PC-3 (cell line): ENCODE measurements around the gene SPCS2. TPM values are rescaled to one million over a fixed set of nuclear protein-coding genes. Genes with fewer than 3 reads are reported as not detected.
"Not testable (repeated sequence)": the region's sequence is repeated elsewhere in the genome, so short reads cannot be mapped to it uniquely, and the experiment has no call there.

ENCODE experiments used
- ATAC-seq: fragments of 200-7000 bp; cut with Tn5 transposase; 2 replicates; pipeline ENCODE4 v1.9.1; 2020; ENCODE audit warnings: mild to moderate bottlenecking, moderate library complexity
- BruUV-seq: library from RNA; stranded (reverse); fragments of 400-500 nt; replicated peaks from 2 replicates; lab custom pipeline; 2021; lab: Mats Ljungman, UMichigan
- CTCF ChIA-PET: fragments of 300-600 bp; sonication (Branson Sonifier 250); formaldehyde crosslinking; loops from one replicate; lab custom pipeline; 2022; ENCODE audit warnings: antibody characterized with exemption; lab: Charles Lee
- POLR2A ChIA-PET: fragments of 300-600 bp; sonication (Branson Sonifier 250); formaldehyde crosslinking; loops from one replicate; lab custom pipeline; 2022; ENCODE audit warnings: antibody characterized with exemption; ENCODE audit not compliant: unreplicated experiment; lab: Charles Lee
- DNase-seq: peaks from one replicate; pipeline ENCODE4 v3.0.0-alpha.2; 2015
- H2AFZ ChIP-seq: fragments of 300-600 bp; sonication (generic); 2 replicates; pipeline ENCODE4 v1.6.0; 2016; ENCODE audit warnings: antibody characterized with exemption, low read length
- H3F3A ChIP-seq: fragments of 300-600 bp; sonication (generic); one replicate; pipeline ENCODE4 v1.6.0; 2017; ENCODE audit warnings: antibody characterized with exemption, low read length, control low read depth, mild to moderate bottlenecking; ENCODE audit not compliant: unreplicated experiment
- H3K27ac ChIP-seq: fragments of 300-600 bp; sonication (generic); 2 replicates; pipeline ENCODE4 v1.5.1; 2016; ENCODE audit warnings: mild to moderate bottlenecking, low read length
- H3K27me3 ChIP-seq: fragments of 300-600 bp; sonication (generic); 2 replicates; pipeline ENCODE4 v1.6.1; 2016; ENCODE audit warnings: low read length, mixed read lengths
- H3K36me3 ChIP-seq: fragments of 300-600 bp; sonication (generic); 2 replicates; pipeline ENCODE4 v1.6.1; 2016; ENCODE audit warnings: low read depth, mixed run types, low read length, mixed read lengths
- H3K4me1 ChIP-seq: fragments of 300-600 bp; sonication (generic); 2 replicates; pipeline ENCODE4 v1.5.1; 2016; ENCODE audit warnings: low read length; ENCODE audit not compliant: insufficient read depth
- H3K4me2 ChIP-seq: fragments of 300-600 bp; sonication (generic); 2 replicates; pipeline ENCODE4 v1.6.0; 2016; ENCODE audit warnings: low read length
- H3K4me3 ChIP-seq: fragments of 300-600 bp; sonication (generic); 2 replicates; pipeline ENCODE4 v1.5.1; 2016; ENCODE audit warnings: mild to moderate bottlenecking, low read length, mixed read lengths
- H3K79me2 ChIP-seq: fragments of 300-600 bp; sonication (generic); 2 replicates; pipeline ENCODE4 v1.6.1; 2017; ENCODE audit warnings: low read length, mixed read lengths
- H3K9ac ChIP-seq: fragments of 300-600 bp; sonication (generic); 2 replicates; pipeline ENCODE4 v1.6.0; 2016; ENCODE audit warnings: mild to moderate bottlenecking, low read length
- H3K9me2 ChIP-seq: fragments of 300-600 bp; sonication (generic); replicated peaks from 2 replicates; pipeline ENCODE4 v1.6.1; 2016; ENCODE audit warnings: mixed run types, low read length, mixed read lengths
- H3K9me3 ChIP-seq: fragments of 300-600 bp; sonication (generic); 2 replicates; pipeline ENCODE4 v1.6.1; 2016; ENCODE audit warnings: low read length, mixed read lengths
- H4K20me1 ChIP-seq: fragments of 300-600 bp; sonication (generic); 2 replicates; pipeline ENCODE4 v1.6.1; 2016; ENCODE audit warnings: low read length, mixed read lengths
- CTCF ChIP-seq: fragments of 300-600 bp; sonication (generic); conservative IDR thresholded peaks from 2 replicates; pipeline ENCODE4 v1.5.1; 2017; ENCODE audit warnings: antibody characterized with exemption, low read depth, mild to moderate bottlenecking, low read length
- EZH2 ChIP-seq: fragments of 300-600 bp; sonication (generic); IDR thresholded peaks from one replicate; pipeline ENCODE4 v1.6.1; 2017; ENCODE audit warnings: antibody characterized with exemption, mild to moderate bottlenecking, low read length; ENCODE audit not compliant: unreplicated experiment
- EZH2phosphoT487 ChIP-seq: fragments of 300-600 bp; sonication (generic); IDR thresholded peaks from 2 replicates; pipeline ENCODE4 v1.6.1; 2018; ENCODE audit warnings: mild to moderate bottlenecking, antibody characterized with exemption, low read length, borderline replicate concordance
- intact Hi-C: fragments of 100-400 bp; cut with micrococcal nuclease; formaldehyde crosslinking; loops from 2 replicates; pipeline ENCODE4 v1.9.0; 2023
- total RNA-seq: library from RNA; depleted of rRNA; stranded (reverse); fragments of >200 nt; gene quantifications from 2 replicates; pipeline ENCODE4 v1.2.3, GENCODE V29; 2014

The SPCS2 gene
- total RNA-seq, 1 experiment from 2014 or later, result 129 TPM

- no peaks in the 10 kb centered on the region for H3K27me3 ChIP-seq
- ATAC-seq, result no peak
- intact Hi-C loops, result no loop called here
- H3K9me3 ChIP-seq, result no peaks in the 10 kb centered on the region
- no peaks in the 10 kb centered on the region for H3K4me1 ChIP-seq
- H3K9ac ChIP-seq, result no peak overlapping the region
- TF ChIP-seq CTCF (no peak), EZH2 (no peak), EZH2phosphoT487 (no peak)
- no peak for DNase-seq
- H3K79me2 ChIP-seq, result peaks cover 99% of the 10 kb centered on the region
- H3K9me2 ChIP-seq, result no peaks in the 10 kb centered on the region
- H3K4me3 ChIP-seq, result no peak overlapping the region
- ChIA-PET CTCF (no interaction called here), POLR2A (no interaction called here)
- peaks cover 36% of the 10 kb centered on the region for H3K36me3 ChIP-seq
- no peak overlapping the region for H2AFZ ChIP-seq
- peaks cover 48% of the 10 kb centered on the region; the same call in 1 of the 2 replicates for H4K20me1 ChIP-seq
- no peaks in the 10 kb centered on the region for H3F3A ChIP-seq
- no TSS peak for BruUV-seq
- no peak overlapping the region for H3K4me2 ChIP-seq
- H3K27ac ChIP-seq, result no peak overlapping the region
Measured at GRCh38 chr11:74956397-74957015, 7.4 kb downstream of the SPCS2 start.

GRCh38 chr11:74957937-74958629 lies 9.0 kb downstream of the SPCS2 start:
- Histone ChIP-seq H3K9ac (no peak overlapping the region), H3K27ac (no peak overlapping the region), H3K9me3 (no peaks in the 10 kb centered on the region), H3F3A (no peaks in the 10 kb centered on the region), H3K36me3 (peaks cover 35% of the 10 kb centered on the region), H3K4me1 (no peaks in the 10 kb centered on the region), H3K27me3 (no peaks in the 10 kb centered on the region), H4K20me1 (peaks cover 54% of the 10 kb centered on the region; the same call in 1 of the 2 replicates), H3K79me2 (peaks cover 99% of the 10 kb centered on the region), H2AFZ (no peak overlapping the region), H3K4me2 (no peak overlapping the region), H3K9me2 (no peaks in the 10 kb centered on the region), H3K4me3 (no peak overlapping the region)
- CTCF ChIA-PET, result no interaction called here
- TF ChIP-seq EZH2 (no peak), CTCF (no peak), EZH2phosphoT487 (no peak)
- BruUV-seq, result no TSS peak
- POLR2A ChIA-PET, result interaction anchor here (0.6 kb wide), 1 partner anchor 1446 kb away, joined by 3 read pairs; no protein-coding TSS in a partner anchor
- ATAC-seq (no peak), DNase-seq (no peak)
- intact Hi-C loops, result no loop called here

- DNase-seq, H3K4me1 ChIP-seq, intact Hi-C loops, ATAC-seq, H3K27me3 ChIP-seq, CTCF ChIA-PET, H3K4me3 ChIP-seq, H3K9ac ChIP-seq, H3K9me3 ChIP-seq, H3K9me2 ChIP-seq, BruUV-seq, H2AFZ ChIP-seq, H3K4me2 ChIP-seq, H3K27ac ChIP-seq, H3F3A ChIP-seq: not testable (repeated sequence)
- POLR2A ChIA-PET, result interaction anchor here (0.6 kb wide), 1 partner anchor 23 kb away, joined by 7 read pairs; no protein-coding TSS in a partner anchor
- Histone ChIP-seq H3K36me3 (peaks cover 33% of the 10 kb centered on the region), H4K20me1 (peaks cover 51% of the 10 kb centered on the region; the same call in 1 of the 2 replicates), H3K79me2 (peaks cover 98% of the 10 kb centered on the region)
Measured at GRCh38 chr11:74960128-74960527, 11.1 kb downstream of the SPCS2 start.
